T-helper 2 cell treated with Interferon-gamma antibody and Interleukin-4, amounts not matched to agents 5 μg/mL and 100 μg/mL, for 36 hours (primary cell): Measurements from ENCODE around the gene LDB3.
A peak's percentile ranks its signal among the peaks of the same experiment; 100 is the strongest.

Source experiments
- DNase-seq: peaks from one replicate; pipeline ENCODE4 v3.0.0; 2021; ENCODE audit warnings: low spot score
- H3K27ac Mint-ChIP-seq: one replicate; pipeline ENCODE4 v1.8.0; 2021; ENCODE audit warnings: mild to moderate bottlenecking, mixed read lengths
- H3K27me3 Mint-ChIP-seq: one replicate; pipeline ENCODE4 v1.8.0; 2021; ENCODE audit warnings: low read depth, mixed read lengths
- H3K36me3 Mint-ChIP-seq: one replicate; pipeline ENCODE4 v1.8.0; 2021; ENCODE audit warnings: low read depth, mixed read lengths
- H3K4me1 Mint-ChIP-seq: one replicate; pipeline ENCODE4 v1.8.0; 2021; ENCODE audit warnings: low read depth, mixed read lengths
- H3K4me3 Mint-ChIP-seq: one replicate; pipeline ENCODE4 v1.8.0; 2022; ENCODE audit warnings: mild to moderate bottlenecking, moderate library complexity, mixed read lengths
- H3K9me3 Mint-ChIP-seq: one replicate; pipeline ENCODE4 v1.8.0; 2021; ENCODE audit warnings: mixed read lengths

Gene LDB3

DNA sequence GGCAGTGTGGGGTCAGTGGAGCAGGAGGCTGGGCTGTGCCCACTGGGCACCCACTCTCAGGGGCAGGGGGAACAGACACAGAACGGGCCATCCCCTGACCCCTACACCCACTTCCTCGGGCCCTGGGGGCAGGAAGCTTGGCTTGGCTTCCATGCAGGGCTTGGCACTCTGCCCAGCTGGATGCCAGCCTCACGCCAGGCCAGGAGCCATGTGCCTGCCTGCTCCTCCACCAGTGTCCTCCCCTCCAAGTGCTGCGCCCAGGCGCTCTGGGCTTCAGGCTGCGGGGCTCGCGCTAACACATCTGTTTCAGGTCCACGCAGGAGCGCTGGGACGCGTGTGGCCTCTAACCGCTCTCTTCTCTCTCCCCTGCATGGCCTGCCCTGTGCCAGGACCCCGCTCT lies 12.7 kb downstream of the LDB3 start:
- H3K27me3 Mint-ChIP-seq: no peaks in the 10 kb centered on the region
- H3K9me3 Mint-ChIP-seq: no peaks in the 10 kb centered on the region
- no peaks in the 10 kb centered on the region for H3K36me3 Mint-ChIP-seq
- H3K4me3 Mint-ChIP-seq: no peak overlapping the region
- H3K27ac Mint-ChIP-seq: no peak overlapping the region
- no peaks in the 10 kb centered on the region for H3K4me1 Mint-ChIP-seq
- no peak for DNase-seq

DNA sequence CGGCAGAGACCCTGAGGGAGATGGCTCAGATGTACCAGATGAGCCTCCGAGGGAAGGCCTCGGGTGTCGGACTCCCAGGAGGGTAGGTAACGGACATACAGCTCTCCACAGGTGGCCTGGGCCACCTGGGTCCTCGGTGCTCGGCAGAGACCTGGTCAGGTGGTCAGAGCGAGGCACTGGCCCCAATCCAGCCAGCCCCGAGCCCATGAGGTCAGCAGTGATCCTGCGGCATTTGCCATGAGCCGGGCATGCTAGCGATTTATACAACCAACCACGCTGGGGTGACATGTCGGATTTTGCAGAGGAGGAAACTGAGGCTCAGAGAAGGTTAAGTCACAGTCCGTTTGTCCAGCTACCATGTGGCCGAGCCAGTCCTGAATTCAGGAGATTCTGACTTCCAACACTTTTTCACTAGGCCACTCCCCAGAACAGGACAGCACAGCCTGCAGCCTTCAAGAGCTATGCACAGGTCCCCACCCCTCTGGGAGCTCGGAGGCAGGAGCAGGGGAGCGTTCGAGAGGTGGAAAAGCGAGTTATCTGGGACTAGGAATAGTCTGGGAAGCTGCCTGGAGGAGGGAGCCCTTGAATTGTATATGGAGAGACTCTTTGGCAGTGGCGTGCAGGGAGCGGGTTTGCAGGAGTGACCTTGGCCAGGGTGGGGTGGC lies 13.5 kb downstream of the LDB3 start:
- Mint-ChIP-seq H3K9me3 (no peaks in the 10 kb centered on the region), H3K4me1 (no peaks in the 10 kb centered on the region), H3K27me3 (no peaks in the 10 kb centered on the region), H3K4me3 (no peak overlapping the region), H3K27ac (no peak overlapping the region), H3K36me3 (no peaks in the 10 kb centered on the region)
- DNase-seq: no peak

DNA sequence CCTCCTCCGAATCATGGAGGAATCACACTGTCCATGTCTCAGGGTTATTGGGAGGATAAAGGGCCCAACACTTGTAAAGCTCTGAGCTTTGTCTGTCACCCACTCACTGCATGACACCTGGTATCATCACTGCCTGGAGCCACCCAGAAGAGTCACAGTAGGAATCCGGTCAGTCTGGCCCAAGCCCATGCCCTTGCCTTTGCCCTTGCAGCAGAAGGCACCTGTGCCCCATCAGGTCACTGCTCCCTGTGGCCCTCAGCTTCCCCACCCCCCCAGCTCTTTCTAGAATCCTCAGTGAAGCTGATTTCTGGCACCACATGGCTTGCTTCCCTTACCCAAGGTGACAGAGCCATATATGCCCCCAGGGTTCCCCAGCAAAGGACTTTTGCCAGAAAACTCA lies 14.4 kb downstream of the LDB3 start:
- Mint-ChIP-seq H3K27ac (no peak overlapping the region), H3K9me3 (no peaks in the 10 kb centered on the region), H3K36me3 (no peaks in the 10 kb centered on the region), H3K4me1 (no peaks in the 10 kb centered on the region), H3K4me3 (no peak overlapping the region), H3K27me3 (no peaks in the 10 kb centered on the region)
- no peak for DNase-seq

DNA sequence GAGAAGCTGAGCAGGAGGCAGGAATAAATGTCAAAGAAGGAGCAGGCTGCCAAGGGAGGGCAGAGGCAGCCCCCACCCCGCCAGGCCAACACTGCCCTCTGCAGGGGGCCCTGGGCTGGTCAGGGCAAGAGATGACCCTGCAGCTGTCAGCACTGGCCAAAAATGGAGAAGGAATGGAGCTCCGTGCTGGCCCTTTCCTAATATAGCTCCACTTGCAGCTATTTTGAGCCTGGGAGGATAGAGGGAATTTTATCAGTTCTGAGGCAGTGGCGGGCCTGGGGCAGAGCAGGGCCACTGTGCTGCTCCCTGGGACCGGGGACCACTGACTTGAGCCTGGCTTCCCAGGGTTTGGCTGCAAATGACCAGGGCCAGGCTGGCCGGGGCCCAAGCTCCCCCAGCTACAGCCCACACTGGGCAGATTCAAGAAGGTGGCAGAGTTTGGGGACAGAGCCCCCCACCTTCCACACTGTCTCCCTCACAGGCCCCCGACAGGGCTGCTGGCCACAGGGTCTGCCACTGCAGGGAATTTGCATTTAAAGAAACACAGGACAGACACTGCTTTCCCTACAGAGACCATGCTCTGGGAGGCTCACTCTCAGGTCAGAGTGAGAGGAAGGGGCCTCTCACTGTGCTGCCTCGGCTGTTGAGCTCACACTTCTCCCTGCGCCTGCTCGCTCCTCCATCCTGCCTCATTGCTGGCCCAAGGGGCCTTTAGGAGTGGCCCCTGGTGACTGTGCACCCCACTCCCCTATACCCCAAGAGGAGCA lies 16.2 kb downstream of the LDB3 start:
- no peaks in the 10 kb centered on the region for H3K36me3 Mint-ChIP-seq
- H3K27ac Mint-ChIP-seq: no peak overlapping the region
- DNase-seq: no peak
- peaks cover 4% of the 10 kb centered on the region for H3K4me1 Mint-ChIP-seq
- H3K27me3 Mint-ChIP-seq: no peaks in the 10 kb centered on the region
- no peaks in the 10 kb centered on the region for H3K9me3 Mint-ChIP-seq
- no peak overlapping the region for H3K4me3 Mint-ChIP-seq

DNA sequence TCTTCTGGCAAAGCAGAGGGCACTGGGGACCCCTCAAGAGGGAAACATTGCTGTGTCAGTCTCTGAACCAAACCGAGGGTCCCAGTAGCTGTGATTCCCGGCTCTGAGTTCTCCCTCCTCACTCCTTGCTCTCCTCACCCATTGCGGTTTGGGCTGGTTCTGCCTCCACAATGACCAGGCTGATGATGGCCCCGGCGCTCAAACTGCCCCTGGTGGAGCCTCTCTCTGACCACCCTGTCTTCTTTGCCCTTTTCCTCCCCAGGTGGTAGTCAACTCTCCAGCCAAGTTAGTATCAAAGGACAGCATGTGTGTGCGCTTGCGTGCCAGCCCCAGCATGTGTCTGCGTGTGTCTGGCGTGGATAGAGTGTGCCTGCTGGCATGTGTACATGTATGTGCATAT lies 17.1 kb downstream of the LDB3 start:
- Mint-ChIP-seq H3K36me3 (no peaks in the 10 kb centered on the region), H3K9me3 (no peaks in the 10 kb centered on the region), H3K27me3 (no peaks in the 10 kb centered on the region), H3K27ac (no peak overlapping the region), H3K4me1 (peaks cover 4% of the 10 kb centered on the region), H3K4me3 (no peak overlapping the region)
- no peak for DNase-seq

DNA sequence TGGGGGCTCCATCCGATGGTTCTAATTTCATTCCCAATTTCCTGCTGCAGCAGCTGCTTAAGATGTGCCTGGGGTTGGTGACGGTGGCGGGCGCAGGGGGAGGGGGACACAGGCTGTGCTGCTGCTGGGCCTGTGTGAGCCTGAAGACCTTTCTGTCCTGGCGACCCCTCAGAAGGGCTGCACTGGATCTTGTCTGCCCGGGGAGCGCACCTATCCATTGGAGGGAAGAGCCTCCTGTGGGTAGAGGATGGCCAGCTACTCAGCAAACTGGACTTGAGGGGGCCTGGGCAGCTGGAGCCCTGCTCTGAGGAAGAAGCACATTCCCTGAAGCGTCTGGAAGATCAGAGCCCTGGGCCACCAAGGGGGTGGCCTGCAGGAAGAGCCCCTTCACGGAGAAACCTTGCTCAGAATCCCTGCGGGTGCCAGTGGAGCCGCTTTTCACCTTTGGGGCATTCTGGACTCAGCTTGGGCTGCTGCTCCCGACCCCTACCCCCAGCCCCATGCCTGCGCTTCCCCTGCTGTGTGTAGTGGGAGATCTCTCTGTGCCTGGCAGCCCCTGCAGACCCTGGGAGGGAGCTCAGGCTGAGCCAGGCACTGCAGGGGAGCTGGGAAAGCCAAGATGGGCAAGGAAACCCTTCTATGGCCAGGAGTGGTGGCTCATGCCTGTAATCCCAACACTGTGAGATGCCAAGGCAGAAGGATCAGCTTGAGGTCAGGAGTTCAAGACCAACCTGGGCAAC lies 17.8 kb downstream of the LDB3 start:
- Mint-ChIP-seq H3K27me3 (no peaks in the 10 kb centered on the region), H3K4me1 (peaks cover 4% of the 10 kb centered on the region), H3K36me3 (no peaks in the 10 kb centered on the region), H3K27ac (no peak overlapping the region), H3K4me3 (no peak overlapping the region), H3K9me3 (no peaks in the 10 kb centered on the region)
- DNase-seq: no peak

DNA sequence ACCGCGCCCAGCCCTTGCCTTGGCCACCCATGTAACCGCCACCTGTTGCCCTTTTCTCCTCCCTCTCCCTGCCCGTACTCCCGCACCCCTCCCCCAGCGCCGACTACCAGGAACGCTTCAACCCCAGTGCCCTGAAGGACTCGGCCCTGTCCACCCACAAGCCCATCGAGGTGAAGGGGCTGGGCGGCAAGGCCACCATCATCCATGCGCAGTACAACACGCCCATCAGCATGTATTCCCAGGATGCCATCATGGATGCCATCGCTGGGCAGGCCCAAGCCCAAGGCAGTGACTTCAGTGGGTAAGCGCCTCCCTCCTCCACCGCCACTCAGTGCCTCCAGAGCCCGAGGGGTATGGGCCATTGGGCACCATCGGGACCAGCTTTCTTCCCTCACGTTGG lies 18.7 kb downstream of the LDB3 start:
- Mint-ChIP-seq H3K9me3 (no peaks in the 10 kb centered on the region), H3K27ac (no peak overlapping the region), H3K4me3 (no peak overlapping the region), H3K4me1 (peaks cover 4% of the 10 kb centered on the region), H3K27me3 (no peaks in the 10 kb centered on the region), H3K36me3 (no peaks in the 10 kb centered on the region)
- DNase-seq: no peak

DNA sequence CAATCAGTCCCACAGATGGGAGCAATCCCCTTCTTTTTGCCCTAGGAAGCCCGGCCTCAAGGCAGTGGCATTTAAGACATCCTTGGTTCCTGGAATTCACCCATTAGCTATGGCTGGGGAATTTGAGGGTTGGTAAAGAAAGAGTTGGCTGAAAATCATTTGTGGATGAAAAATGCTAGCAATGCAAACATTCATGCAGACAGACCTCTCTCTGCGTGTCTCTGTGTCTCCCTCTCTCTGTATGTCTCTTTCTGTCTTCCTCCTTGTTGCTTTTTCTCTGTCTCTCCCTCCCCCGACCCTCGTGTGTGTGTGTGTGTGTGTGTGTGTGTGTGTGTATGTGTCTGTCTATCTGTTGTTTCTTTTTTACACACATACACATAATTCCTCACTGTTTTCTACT lies 19.4 kb downstream of the LDB3 start:
- H3K36me3 Mint-ChIP-seq: no peaks in the 10 kb centered on the region
- no peak overlapping the region for H3K27ac Mint-ChIP-seq
- no peaks in the 10 kb centered on the region for H3K9me3 Mint-ChIP-seq
- no peak for DNase-seq
- no peaks in the 10 kb centered on the region for H3K27me3 Mint-ChIP-seq
- H3K4me1 Mint-ChIP-seq: peaks cover 4% of the 10 kb centered on the region
- no peak overlapping the region for H3K4me3 Mint-ChIP-seq

DNA sequence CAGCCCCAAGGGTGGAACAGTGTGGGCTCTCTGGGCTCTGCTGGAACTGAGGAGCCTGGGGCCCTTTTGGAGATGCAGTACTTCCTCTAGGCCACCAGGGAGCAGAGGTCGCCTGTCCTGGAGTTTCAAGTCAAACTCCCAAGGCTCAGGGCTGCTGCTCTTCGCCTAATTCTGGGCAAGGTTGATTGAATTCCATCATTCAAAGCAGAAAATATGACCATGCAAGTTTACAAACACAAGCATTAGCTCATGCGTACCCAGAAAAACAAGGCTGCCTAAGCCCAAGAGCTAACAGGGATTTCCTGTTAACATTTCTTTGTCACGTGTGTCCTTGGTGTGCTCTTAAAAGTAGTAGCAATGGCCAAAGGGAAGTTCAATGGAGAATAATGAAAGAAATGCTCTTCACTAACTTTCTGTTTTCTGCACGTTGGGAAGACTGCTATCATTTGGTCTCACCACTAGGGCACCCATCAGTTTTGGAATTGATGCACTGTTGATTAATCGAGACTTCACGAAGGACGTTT lies 20.1 kb downstream of the LDB3 start:
- Mint-ChIP-seq H3K36me3 (no peaks in the 10 kb centered on the region), H3K9me3 (no peaks in the 10 kb centered on the region), H3K4me1 (peaks cover 4% of the 10 kb centered on the region), H3K27me3 (no peaks in the 10 kb centered on the region), H3K27ac (no peak overlapping the region), H3K4me3 (no peak overlapping the region)
- DNase-seq: peak; percentile 26

DNA sequence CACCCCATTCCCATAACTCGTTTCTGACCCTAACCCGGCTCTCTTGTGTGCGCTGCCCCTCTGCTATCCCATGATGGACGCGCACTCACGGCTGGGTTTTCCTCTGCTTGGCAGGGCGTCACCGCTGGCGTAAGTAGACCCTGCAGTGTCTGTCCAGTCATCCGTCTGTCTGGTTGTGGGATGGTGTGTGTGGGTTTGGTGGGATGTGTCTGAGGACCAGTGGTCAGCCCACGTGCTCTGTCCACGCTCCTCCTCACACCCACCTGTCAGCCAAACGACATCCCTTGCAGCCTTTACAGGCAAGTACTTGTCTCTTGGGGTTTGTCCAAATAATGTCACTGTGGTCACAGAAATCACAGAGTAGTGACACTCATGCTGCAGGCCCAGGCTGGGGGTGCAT lies 20.8 kb downstream of the LDB3 start:
- Mint-ChIP-seq H3K4me1 (peaks cover 4% of the 10 kb centered on the region), H3K27ac (no peak overlapping the region), H3K36me3 (no peaks in the 10 kb centered on the region), H3K27me3 (peaks cover 3% of the 10 kb centered on the region), H3K4me3 (no peak overlapping the region), H3K9me3 (no peaks in the 10 kb centered on the region)
- DNase-seq: no peak

DNA sequence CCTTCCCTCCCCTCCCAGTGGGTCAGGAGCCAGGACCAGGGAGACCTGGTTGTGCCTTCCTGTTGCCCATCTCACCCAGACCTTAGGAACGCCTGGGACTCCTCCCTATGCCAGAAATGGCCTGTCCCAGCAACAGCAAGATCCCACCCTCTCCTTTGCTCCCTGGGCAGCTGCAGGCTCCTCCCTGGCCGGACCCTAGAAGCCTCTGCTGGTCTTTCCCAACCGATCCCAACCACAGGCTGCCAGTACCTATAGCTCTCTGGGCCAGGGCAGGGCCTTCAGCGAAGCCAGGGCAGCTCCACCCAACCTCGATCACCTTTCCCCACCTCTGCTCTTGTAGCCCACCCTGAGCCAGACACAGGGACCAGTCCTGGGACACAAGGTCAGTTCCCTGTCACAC lies 21.9 kb downstream of the LDB3 start:
- peaks cover 4% of the 10 kb centered on the region for H3K27me3 Mint-ChIP-seq
- H3K36me3 Mint-ChIP-seq: no peaks in the 10 kb centered on the region
- H3K9me3 Mint-ChIP-seq: no peaks in the 10 kb centered on the region
- no peak overlapping the region for H3K27ac Mint-ChIP-seq
- no peak overlapping the region for H3K4me3 Mint-ChIP-seq
- no peak for DNase-seq
- H3K4me1 Mint-ChIP-seq: peaks cover 4% of the 10 kb centered on the region

DNA sequence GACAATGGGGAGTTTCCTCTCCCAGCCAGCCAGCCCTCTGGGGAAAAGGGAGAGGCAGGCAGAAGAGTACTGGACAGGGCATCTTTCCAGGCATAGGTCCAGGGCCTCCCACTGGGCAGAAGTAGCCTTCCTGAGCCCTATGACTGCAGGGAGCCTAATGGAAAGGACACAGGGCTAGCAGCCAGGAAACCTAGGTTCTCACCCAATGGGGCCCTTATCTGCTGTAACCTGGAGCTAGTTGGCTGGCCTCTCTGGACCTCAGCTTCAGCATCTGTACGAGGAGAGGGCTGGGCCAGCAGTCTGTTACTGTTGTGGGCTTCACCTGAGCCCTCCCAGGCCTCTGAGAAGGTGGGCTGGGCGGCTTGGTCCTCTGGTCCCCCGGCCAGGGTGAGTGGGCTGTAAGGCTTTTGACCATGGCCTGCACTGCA lies 22.4 kb downstream of the LDB3 start:
- Mint-ChIP-seq H3K36me3 (no peaks in the 10 kb centered on the region), H3K4me3 (no peak overlapping the region), H3K4me1 (peaks cover 4% of the 10 kb centered on the region), H3K9me3 (no peaks in the 10 kb centered on the region), H3K27ac (no peak overlapping the region), H3K27me3 (peaks cover 5% of the 10 kb centered on the region)
- no peak for DNase-seq

DNA sequence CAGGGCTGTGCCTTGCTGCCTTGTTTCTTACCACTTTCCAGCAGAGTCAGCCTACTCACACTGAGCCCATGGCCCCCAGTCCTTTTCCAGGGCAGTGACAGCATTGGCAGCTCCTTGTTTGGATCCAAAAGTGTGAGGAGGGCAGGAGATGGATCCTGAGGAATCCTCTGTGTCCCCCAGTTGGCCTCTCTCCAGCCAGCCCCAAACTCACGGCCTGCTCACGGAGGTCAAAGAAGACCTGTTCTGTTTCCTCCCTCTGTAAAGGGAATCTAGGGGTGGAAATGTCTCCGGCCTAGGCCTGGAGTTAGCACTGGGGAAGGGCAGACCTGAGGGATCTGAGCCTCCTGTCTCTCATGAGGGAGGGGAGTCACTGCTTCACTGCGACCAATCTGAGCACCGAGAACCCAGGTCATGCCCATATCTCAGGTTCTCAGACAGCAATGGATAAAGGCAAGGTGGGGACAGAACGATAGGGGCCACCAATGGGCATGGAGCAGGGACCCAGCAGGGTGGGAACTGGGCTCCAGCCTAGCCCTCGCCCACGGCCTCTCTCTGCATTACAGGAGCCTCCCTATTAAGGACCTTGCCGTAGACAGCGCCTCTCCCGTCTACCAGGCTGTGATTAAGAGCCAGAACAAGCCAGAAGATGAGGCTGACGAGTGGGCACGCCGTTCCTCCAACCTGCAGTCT lies 23.2 kb downstream of the LDB3 start:
- DNase-seq: no peak
- Mint-ChIP-seq H3K27ac (no peak overlapping the region), H3K4me1 (peaks cover 4% of the 10 kb centered on the region), H3K9me3 (no peaks in the 10 kb centered on the region), H3K4me3 (no peak overlapping the region), H3K36me3 (no peaks in the 10 kb centered on the region), H3K27me3 (peaks cover 5% of the 10 kb centered on the region)
